Retinal pigment epithelial cell (primary cell): ENCODE results near the gene ZNF383.
A peak's percentile ranks its signal among the peaks of the same experiment; 100 is the strongest.
"Not testable (repeated sequence)": the region's sequence is repeated elsewhere in the genome, so short reads cannot be mapped to it uniquely, and the experiment has no call there.

ENCODE experiments used
- DNase-seq: peaks from one replicate; pipeline ENCODE4 v3.0.0-alpha.2; 2010; ENCODE audit warnings: low read depth
- H3K4me3 ChIP-seq: 2 replicates; pipeline ENCODE4 v1.5.1; 2011; ENCODE audit warnings: mild to moderate bottlenecking, low read length, control low read depth, moderate library complexity
- TF ChIP-seq, protein P1 (sequence below): conservative IDR thresholded peaks from 2 replicates; pipeline ENCODE4 v1.5.1; 2011; ENCODE audit warnings: low read depth, low read length, control low read depth, inconsistent platforms

The ZNF383 gene

DNA sequence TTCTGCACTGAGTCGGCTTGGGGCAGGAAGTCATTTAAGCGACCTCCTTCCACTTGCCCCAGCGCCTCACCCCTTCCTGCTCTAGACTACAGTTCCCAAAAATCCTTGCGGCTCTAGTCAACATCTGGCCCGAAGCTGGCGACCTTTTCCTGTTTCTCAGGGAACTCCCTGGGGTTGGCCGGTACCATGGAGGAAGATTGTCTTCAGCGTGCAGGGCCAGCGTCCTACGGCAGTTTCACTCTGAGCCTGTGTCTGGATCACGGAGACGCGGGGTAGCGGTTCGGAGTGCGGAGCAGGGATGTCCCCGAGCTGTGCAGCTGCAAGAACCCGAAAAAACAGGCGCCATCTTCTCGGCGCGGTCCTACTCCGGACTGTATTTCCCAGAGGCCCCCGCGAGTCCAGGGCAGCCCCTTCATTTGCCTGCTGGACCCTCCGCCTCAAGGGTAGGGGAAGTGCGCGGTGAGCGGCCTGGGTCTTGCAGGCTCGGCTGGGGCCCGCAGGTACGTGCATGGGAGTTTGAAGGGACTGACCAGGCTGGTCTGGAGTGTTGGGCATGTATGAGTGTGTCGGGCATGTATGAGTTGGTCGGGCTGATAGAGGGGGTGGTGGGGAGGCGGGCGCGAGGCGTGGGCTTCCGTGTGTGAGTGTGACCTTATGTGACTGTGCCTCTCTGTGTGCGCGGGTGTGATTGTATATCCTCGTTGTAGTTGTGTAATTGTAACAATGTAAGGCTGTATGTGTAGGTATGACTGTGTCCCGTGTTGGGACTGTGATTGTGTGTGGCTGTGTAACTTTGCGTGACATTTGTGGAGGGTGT lies at the start of gene ZNF383:
Gene ZNF383, plus strand, starts transcription at position 440 of the 817 bp plus-strand sequence. CDS start 12,240 bp downstream, outside the sequence.
- H3K4me3 ChIP-seq, result peak within 1 kb of the TSS; percentile 99
- TF ChIP-seq, protein P1, sequence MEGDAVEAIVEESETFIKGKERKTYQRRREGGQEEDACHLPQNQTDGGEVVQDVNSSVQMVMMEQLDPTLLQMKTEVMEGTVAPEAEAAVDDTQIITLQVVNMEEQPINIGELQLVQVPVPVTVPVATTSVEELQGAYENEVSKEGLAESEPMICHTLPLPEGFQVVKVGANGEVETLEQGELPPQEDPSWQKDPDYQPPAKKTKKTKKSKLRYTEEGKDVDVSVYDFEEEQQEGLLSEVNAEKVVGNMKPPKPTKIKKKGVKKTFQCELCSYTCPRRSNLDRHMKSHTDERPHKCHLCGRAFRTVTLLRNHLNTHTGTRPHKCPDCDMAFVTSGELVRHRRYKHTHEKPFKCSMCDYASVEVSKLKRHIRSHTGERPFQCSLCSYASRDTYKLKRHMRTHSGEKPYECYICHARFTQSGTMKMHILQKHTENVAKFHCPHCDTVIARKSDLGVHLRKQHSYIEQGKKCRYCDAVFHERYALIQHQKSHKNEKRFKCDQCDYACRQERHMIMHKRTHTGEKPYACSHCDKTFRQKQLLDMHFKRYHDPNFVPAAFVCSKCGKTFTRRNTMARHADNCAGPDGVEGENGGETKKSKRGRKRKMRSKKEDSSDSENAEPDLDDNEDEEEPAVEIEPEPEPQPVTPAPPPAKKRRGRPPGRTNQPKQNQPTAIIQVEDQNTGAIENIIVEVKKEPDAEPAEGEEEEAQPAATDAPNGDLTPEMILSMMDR, result no peak
- peak; percentile 73 for DNase-seq

DNA sequence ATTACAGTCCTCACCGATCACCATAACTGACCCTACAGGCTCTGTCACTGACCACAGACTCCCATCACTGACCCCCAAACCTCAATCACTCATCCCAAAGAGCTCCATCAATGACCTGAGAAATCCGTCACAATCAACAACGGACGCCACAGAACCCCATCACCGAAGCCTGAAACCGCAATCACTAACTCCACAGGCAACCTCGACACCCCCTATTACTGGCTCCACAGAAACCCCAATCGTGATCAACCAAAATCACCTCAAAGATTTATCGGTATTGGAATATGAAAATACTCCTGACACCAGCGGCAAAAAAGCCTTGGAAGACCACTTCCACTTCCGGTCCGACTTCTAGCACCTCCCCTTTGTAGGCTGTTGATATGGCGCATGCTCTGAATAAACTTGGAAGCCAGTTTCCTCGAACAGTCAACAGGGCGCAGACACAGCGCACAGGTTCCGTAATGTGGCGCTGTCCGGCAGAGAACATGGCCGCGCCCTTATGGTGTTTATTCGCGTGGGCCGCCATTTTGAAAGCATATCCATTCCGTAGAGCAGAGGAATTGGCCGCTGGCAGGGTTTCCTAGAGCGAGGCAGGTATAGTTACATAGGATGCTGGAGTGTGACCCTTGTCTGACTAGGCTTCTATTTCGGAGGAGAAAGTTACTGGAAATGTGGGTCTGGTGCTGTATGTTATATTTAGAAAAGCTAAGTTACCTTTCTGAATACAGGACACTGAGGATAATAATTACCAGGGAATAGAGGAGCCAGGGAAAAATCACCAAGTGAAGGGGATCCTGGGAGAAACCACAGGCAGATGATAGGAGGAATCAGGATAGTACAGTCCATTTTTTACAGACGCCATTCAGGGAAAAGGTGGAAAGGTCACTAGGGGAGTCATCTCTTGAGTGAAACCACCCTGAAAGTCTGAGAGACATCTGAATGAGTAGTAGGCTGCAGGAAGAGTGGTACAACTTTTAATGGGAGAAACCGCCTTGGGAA lies 45.3 kb upstream of the ZNF383 start, which contains the start of gene ZNF585A:
Gene ZNF585A, minus strand, starts transcription at position 328 of the 999 bp plus-strand sequence. CDS start 2,785 bp downstream, outside the sequence.
- DNase-seq, result peak; percentile 95
- TF ChIP-seq, protein P1, result peak; percentile 33
- peak within 1 kb of the TSS; percentile 89 for H3K4me3 ChIP-seq

DNA sequence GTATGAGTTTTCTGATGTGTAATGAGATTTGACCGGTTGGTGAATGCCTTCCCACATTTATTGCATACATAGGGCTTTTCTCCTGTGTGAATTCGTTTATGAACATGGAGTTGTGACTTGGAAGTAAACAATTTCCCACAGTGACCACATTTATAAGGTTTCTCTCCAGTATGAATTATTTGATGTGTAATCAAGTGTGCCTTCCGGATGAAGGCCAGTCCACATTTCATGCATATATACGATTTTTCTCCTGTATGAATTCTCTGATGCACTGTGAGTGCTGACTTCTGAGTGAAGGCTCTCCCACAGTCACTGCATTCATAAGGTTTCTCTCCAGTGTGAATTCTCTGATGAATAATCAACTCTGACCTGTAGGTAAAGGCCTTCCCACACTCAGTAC lies 31.9 kb upstream of the ZNF383 start:
- DNase-seq, H3K4me3 ChIP-seq: not testable (repeated sequence)

DNA sequence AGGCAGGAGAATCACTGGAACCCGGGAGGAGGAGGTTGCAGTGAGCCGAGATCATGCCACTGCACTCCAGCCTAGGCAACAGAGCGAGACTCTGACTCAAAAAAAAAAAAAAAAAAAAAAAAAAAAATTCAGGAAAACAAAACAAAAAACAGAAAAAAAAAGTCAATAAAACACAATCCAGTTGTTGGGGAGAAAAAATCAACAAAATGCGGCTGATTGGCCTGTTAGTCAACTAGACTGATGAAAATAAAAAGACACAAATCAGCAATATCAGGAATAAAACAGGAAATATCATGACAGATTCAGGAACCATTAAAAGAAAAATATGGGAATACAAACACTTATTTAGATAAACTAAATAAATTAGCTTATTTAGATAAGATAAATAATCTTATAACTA lies 22.8 kb upstream of the ZNF383 start:
- DNase-seq, H3K4me3 ChIP-seq: not testable (repeated sequence)

DNA sequence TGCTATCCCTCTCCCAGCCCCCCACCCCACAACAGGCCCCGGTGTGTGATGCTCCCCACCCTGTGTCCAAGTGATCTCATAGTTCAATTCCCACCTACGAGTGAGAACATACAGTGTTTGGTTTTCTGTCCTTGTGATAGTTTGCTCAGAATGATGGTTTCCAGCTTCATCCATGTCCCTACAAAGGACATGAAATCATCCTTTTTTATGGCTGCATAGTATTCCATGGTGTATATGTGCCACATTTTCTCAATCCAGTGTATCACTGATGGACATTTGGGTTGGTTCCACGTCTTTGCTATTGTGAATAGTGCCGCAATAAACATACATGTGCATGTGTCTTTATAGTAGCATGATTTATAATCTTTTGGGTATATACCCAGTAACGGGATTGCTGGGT lies 20.9 kb upstream of the ZNF383 start:
- H3K4me3 ChIP-seq, DNase-seq: not testable (repeated sequence)

DNA sequence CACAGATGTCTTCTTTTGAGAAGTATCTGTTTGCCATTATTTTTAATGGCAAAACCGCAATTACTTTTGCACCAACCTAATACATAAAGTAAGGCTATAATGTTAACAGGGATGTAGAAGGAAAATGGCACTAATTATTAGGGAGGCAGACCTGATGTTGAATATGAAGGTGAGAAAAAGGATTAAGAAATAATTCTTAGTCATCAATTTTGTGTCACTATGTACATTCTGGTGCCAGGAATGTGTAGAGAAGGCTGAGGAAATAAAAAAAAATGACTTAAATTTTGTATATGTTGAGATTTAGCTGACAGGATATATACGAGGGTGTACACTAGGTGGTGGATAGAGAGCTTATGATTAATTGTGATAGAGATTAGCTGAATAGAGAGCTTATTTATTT lies 20.2 kb upstream of the ZNF383 start:
- TF ChIP-seq, protein P1, result no peak
- DNase-seq, result no peak
- H3K4me3 ChIP-seq, result no peak overlapping the region

DNA sequence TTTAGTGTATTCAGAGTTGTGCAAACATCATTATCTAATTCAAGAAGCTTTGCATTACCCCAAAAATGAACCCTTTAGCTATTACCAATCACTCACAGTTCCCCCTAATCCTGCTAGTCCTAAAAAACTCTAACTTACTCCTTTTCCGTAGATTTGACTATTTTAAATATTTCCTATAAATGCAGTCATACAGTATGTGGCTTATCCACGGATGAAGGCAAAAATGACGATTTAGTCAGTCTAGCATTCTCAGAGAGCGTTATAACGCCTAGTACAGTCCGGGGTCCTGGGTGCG lies 587 bp upstream of the ZNF383 start:
- DNase-seq, result no peak
- peak overlapping the region; percentile 99 for H3K4me3 ChIP-seq
- TF ChIP-seq, protein P1, result no peak

DNA sequence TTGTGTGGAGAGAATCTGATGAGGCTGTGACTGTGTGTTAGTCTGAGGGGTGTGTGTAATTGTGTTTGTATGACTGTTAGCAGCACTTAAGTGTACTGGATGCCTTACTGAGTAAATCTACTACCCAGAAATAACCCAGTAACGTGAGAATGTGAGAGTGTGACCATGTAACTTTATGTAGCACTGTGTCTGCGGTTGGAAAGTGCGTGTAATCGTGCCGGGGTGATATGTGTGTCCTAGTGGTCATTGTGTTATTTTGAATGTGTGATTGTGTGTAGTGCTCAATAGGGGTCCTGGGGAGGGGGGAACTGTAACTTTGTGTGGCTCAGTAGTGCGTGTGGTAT lies 550 bp downstream of the ZNF383 start:
- no peak for DNase-seq
- TF ChIP-seq, protein P1, result no peak
- peak overlapping the region; percentile 99 for H3K4me3 ChIP-seq
